RPMI8226 (cell line): ENCODE results near the gene ABCC1.
"Not testable (repeated sequence)": the region's sequence is repeated elsewhere in the genome, so short reads cannot be mapped to it uniquely, and the experiment has no call there.

ENCODE experiments used
- DNase-seq: peaks from one replicate; pipeline ENCODE4 v3.0.0-alpha.2; 2015

Gene ABCC1

GRCh38 chr16:16086653-16087446 is 137.4 kb downstream of the ABCC1 start:
- DNase-seq, result no peak

GRCh38 chr16:16090238-16090637 is 140.8 kb downstream of the ABCC1 start:
- no peak for DNase-seq

GRCh38 chr16:16092925-16093627 is 143.7 kb downstream of the ABCC1 start:
- no peak for DNase-seq

GRCh38 chr16:16093628-16094332 is 144.4 kb downstream of the ABCC1 start:
- no peak for DNase-seq

- DNase-seq, result no peak
These were observed 146.2 kb downstream of the ABCC1 start for GRCh38 chr16:16095646-16096045.

GRCh38 chr16:16096121-16096857 is 146.9 kb downstream of the ABCC1 start:
- no peak for DNase-seq

- DNase-seq, result no peak
These were observed 147.4 kb downstream of the ABCC1 start for GRCh38 chr16:16096858-16097213.

- no peak for DNase-seq
These were observed 149.9 kb downstream of the ABCC1 start for GRCh38 chr16:16099320-16099719.

GRCh38 chr16:16100631-16101030 is 151.2 kb downstream of the ABCC1 start:
- no peak for DNase-seq

- no peak for DNase-seq
These were observed 152.2 kb downstream of the ABCC1 start for GRCh38 chr16:16101585-16101984.

GRCh38 chr16:16102738-16103137 is 153.3 kb downstream of the ABCC1 start:
- no peak for DNase-seq

- DNase-seq, result not testable (repeated sequence)
These were observed 154.9 kb downstream of the ABCC1 start for GRCh38 chr16:16104132-16104803.

- DNase-seq, result not testable (repeated sequence)
These were observed 155.4 kb downstream of the ABCC1 start for GRCh38 chr16:16104804-16105141.

- no peak for DNase-seq
These were observed 156.2 kb downstream of the ABCC1 start for GRCh38 chr16:16105646-16106045.

- DNase-seq, result no peak
These were observed 157.1 kb downstream of the ABCC1 start for GRCh38 chr16:16106466-16106865.

GRCh38 chr16:16107839-16108238 is 158.4 kb downstream of the ABCC1 start:
- DNase-seq, result no peak

GRCh38 chr16:16108759-16109158 is 159.3 kb downstream of the ABCC1 start:
- no peak for DNase-seq

GRCh38 chr16:16109453-16110110 is 160.2 kb downstream of the ABCC1 start:
- DNase-seq, result no peak

GRCh38 chr16:16110111-16110490 is 160.7 kb downstream of the ABCC1 start:
- DNase-seq, result no peak

GRCh38 chr16:16111639-16112038 is 162.2 kb downstream of the ABCC1 start:
- no peak for DNase-seq

- no peak for DNase-seq
These were observed 163.1 kb downstream of the ABCC1 start for GRCh38 chr16:16112450-16113053.

GRCh38 chr16:16113076-16113475 is 163.7 kb downstream of the ABCC1 start:
- no peak for DNase-seq
